ENCODE data around the gene ASCL1.

The ASCL1 gene

DNA sequence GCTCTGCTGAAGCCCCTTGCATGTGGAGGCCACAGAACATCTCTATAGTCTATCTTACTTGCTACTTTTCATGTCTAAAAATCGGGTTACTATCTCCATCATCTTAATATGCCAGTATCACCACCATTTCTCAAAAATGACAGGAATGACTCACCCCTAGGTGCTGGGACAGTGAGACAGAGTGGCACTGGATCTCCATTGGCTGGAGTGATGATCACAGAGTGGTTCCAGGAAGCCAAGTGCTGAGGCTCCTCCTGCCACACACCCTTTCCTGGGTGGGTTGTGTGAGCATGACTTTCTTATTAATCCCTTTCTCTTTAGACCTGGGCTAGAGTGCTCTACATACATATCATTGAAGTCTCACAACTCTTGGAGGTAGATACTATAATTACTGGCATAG is 3.3 kb upstream of the ASCL1 start:
- H3K27ac Mint-ChIP-seq: no peak overlapping the region
- TF ChIP-seq, protein P1, sequence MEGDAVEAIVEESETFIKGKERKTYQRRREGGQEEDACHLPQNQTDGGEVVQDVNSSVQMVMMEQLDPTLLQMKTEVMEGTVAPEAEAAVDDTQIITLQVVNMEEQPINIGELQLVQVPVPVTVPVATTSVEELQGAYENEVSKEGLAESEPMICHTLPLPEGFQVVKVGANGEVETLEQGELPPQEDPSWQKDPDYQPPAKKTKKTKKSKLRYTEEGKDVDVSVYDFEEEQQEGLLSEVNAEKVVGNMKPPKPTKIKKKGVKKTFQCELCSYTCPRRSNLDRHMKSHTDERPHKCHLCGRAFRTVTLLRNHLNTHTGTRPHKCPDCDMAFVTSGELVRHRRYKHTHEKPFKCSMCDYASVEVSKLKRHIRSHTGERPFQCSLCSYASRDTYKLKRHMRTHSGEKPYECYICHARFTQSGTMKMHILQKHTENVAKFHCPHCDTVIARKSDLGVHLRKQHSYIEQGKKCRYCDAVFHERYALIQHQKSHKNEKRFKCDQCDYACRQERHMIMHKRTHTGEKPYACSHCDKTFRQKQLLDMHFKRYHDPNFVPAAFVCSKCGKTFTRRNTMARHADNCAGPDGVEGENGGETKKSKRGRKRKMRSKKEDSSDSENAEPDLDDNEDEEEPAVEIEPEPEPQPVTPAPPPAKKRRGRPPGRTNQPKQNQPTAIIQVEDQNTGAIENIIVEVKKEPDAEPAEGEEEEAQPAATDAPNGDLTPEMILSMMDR (IDR thresholded peaks at IDR 0.05; ENCODE audit: unreplicated experiment in 3 of 3): no peak
- H3K4me3 Mint-ChIP-seq: no peak overlapping the region
- H3K27me3 Mint-ChIP-seq (ENCODE audit: low read depth): peaks cover 100% of the 10 kb centered on the region
- H3K9me3 Mint-ChIP-seq: no peaks in the 10 kb centered on the region
- peaks cover 13% of the 10 kb centered on the region for H3K4me1 Mint-ChIP-seq
- no peaks in the 10 kb centered on the region for H3K36me3 Mint-ChIP-seq (ENCODE audit: low read depth)

DNA sequence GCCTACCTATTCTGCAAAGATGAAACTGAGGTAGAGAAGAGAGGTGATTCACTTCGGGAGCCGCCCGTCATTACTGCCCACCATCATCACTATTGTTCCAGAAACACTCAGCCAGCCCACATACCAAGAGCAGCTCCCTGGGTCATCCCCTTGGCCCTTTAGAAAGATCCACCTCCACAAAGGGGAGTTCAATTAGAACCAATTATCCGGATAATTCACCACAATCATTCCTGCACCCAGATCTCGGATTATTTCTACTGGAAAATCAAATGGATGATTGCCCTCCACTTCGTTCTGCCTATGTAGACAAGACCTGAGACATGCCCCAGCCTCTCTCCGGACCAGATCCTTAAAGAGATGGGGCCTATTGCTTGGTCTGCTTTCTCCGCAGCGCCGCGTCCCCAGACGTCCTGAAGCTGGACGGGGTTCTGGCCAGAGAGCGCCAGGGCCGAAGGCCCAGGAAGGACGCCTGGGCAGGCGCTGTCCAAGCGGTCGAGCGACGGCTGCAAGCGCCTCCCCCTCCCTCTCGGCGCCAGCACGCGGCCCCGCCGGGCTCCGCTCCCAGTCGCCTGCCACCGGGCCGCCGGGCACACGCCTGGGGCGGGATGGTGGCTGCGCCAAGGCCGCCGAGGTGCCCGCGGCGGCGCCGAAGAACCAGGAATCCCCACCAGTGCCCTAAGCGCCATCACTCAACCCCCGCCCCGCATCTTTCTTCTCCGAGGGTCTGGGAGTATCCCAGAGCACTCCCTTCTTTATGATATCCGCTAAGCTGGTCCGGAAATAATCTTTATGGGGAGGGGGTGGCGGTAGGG is 1.3 kb upstream of the ASCL1 start:
- H3K27ac Mint-ChIP-seq: no peak overlapping the region
- peaks cover 100% of the 10 kb centered on the region for H3K27me3 Mint-ChIP-seq (ENCODE audit: low read depth)
- no peaks in the 10 kb centered on the region for H3K36me3 Mint-ChIP-seq (ENCODE audit: low read depth)
- H3K9me3 Mint-ChIP-seq: no peaks in the 10 kb centered on the region
- TF ChIP-seq, protein P1 (IDR thresholded peaks at IDR 0.05; ENCODE audit: unreplicated experiment in 3 of 3): no peak
- H3K4me1 Mint-ChIP-seq: peaks cover 13% of the 10 kb centered on the region
- H3K4me3 Mint-ChIP-seq: peak overlapping the region; percentile 70 to 86 (median 78)

DNA sequence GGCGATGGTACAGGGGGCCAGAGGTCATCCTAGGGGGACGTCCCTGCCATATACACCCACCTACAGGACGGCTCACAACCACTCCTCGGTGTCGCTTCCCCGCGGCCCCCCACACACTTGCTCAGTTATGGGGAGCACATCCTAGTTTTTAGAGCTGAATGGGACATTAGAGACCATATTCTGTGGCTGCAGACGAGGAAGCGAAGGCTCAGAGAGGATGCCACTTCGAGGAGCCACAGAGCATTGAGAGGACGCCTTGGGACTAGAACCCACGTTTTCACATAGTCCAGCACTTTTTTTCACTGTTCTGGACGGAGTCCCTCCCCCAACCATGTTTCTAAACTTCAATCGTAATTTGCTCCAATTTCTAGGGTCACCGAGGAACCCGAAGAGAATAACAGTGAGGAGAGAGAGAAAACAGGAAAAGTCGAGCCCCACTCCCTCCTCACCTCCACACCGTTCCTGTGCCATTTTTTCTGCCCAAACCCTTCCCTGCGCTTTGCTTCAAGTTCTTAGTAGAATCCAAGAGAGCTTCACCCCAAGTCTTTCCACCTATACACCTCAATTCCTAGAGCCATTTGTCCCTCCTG is 641 bp upstream of the ASCL1 start:
- Mint-ChIP-seq H3K4me1 (peaks cover 18% of the 10 kb centered on the region), H3K27ac (no peak overlapping the region), H3K27me3 (ENCODE audit: low read depth) (peaks cover 100% of the 10 kb centered on the region), H3K9me3 (no peaks in the 10 kb centered on the region), H3K4me3 (peak overlapping the region; percentile 70 to 86 (median 78)), H3K36me3 (ENCODE audit: low read depth) (no peaks in the 10 kb centered on the region)
- TF ChIP-seq, protein P1 (IDR thresholded peaks at IDR 0.05; ENCODE audit: unreplicated experiment in 3 of 3): no peak

DNA sequence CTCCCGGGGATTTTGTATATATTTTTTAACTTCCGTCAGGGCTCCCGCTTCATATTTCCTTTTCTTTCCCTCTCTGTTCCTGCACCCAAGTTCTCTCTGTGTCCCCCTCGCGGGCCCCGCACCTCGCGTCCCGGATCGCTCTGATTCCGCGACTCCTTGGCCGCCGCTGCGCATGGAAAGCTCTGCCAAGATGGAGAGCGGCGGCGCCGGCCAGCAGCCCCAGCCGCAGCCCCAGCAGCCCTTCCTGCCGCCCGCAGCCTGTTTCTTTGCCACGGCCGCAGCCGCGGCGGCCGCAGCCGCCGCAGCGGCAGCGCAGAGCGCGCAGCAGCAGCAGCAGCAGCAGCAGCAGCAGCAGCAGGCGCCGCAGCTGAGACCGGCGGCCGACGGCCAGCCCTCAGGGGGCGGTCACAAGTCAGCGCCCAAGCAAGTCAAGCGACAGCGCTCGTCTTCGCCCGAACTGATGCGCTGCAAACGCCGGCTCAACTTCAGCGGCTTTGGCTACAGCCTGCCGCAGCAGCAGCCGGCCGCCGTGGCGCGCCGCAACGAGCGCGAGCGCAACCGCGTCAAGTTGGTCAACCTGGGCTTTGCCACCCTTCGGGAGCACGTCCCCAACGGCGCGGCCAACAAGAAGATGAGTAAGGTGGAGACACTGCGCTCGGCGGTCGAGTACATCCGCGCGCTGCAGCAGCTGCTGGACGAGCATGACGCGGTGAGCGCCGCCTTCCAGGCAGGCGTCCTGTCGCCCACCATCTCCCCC is 777 bp downstream of the ASCL1 start:
- no peak overlapping the region for H3K27ac Mint-ChIP-seq
- H3K4me1 Mint-ChIP-seq: peaks cover 20% of the 10 kb centered on the region
- H3K27me3 Mint-ChIP-seq (ENCODE audit: low read depth): peaks cover 100% of the 10 kb centered on the region
- peaks cover 6% of the 10 kb centered on the region for H3K9me3 Mint-ChIP-seq
- H3K4me3 Mint-ChIP-seq: peak overlapping the region; percentile 86 to 89 (median 86)
- H3K36me3 Mint-ChIP-seq (ENCODE audit: low read depth): peaks cover under 1% of the 10 kb centered on the region
- TF ChIP-seq, protein P1 (IDR thresholded peaks at IDR 0.05; ENCODE audit: unreplicated experiment in 3 of 3): no peak

DNA sequence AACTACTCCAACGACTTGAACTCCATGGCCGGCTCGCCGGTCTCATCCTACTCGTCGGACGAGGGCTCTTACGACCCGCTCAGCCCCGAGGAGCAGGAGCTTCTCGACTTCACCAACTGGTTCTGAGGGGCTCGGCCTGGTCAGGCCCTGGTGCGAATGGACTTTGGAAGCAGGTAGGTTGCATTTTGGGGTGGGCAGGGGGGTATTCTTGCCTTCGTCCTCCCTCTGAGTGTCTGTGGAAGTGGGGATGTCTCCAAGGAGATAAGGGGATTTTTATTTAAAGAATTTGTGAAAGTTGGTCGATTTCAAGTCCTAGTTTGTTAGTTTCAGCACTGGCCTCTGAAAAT is 1.3 kb downstream of the ASCL1 start:
- peaks cover 6% of the 10 kb centered on the region for H3K36me3 Mint-ChIP-seq (ENCODE audit: low read depth)
- peaks cover 100% of the 10 kb centered on the region for H3K27me3 Mint-ChIP-seq (ENCODE audit: low read depth)
- TF ChIP-seq, protein P1 (IDR thresholded peaks at IDR 0.05; ENCODE audit: unreplicated experiment in 3 of 3): no peak
- no peak overlapping the region for H3K27ac Mint-ChIP-seq
- peak overlapping the region; percentile 16 to 68 (median 20) for H3K4me3 Mint-ChIP-seq
- peaks cover 20% of the 10 kb centered on the region for H3K4me1 Mint-ChIP-seq
- peaks cover 12% of the 10 kb centered on the region for H3K9me3 Mint-ChIP-seq

Measured in nephron (organoid).